Panc1 (cell line): ENCODE results near the gene CHAC1. TPM values are rescaled to one million over a fixed set of nuclear protein-coding genes. Genes with fewer than 3 reads are reported as not detected.

ENCODE experiments used
- ATAC-seq: fragments of 200-7000 bp; cut with Tn5 transposase; 2 replicates; pipeline ENCODE4 v1.9.1; 2020; ENCODE audit warnings: mild to moderate bottlenecking, moderate library complexity
- BruUV-seq: library from RNA; stranded (reverse); fragments of 400-500 nt; replicated peaks from 2 replicates; lab custom pipeline; 2021; lab: Mats Ljungman, UMichigan
- CTCF ChIA-PET: fragments of 300-600 bp; sonication (Branson Sonifier 250); formaldehyde crosslinking; loops from one replicate; lab custom pipeline; 2022; ENCODE audit warnings: antibody characterized with exemption; lab: Charles Lee
- POLR2A ChIA-PET: fragments of 300-600 bp; sonication (Branson Sonifier 250); formaldehyde crosslinking; loops from one replicate; lab custom pipeline; 2022; ENCODE audit warnings: antibody characterized with exemption; lab: Charles Lee
- DNase-seq: peaks from one replicate; pipeline ENCODE4 v3.0.0-alpha.2; 2010; ENCODE audit warnings: low read depth, low spot score
- H3K27ac ChIP-seq: 2 replicates; pipeline ENCODE4 v1.5.1; 2011; ENCODE audit warnings: mild to moderate bottlenecking, low read length, inconsistent platforms
- H3K27me3 ChIP-seq: fragments of 200-500 bp; sonication (Bioruptor generic); 2 replicates; pipeline ENCODE4 v1.6.0; 2014; ENCODE audit warnings: low read length, inconsistent platforms; ENCODE audit not compliant: control insufficient read depth, insufficient read depth
- H3K36me3 ChIP-seq: fragments of 200-500 bp; sonication (Bioruptor generic); 2 replicates; pipeline ENCODE4 v1.5.1; 2014; ENCODE audit warnings: inconsistent platforms, mild to moderate bottlenecking, low read length, moderate library complexity; ENCODE audit not compliant: control insufficient read depth, insufficient read depth
- H3K4me1 ChIP-seq: 2 replicates; pipeline ENCODE4 v1.5.1; 2011; ENCODE audit warnings: inconsistent platforms, mild to moderate bottlenecking, low read length, moderate library complexity; ENCODE audit not compliant: control insufficient read depth, insufficient read depth
- H3K4me3 ChIP-seq, 2 experiments: 2 replicates each; pipeline ENCODE4 v1.5.1; 2011 to 2012; ENCODE audit warnings: low read depth in 2 of 2, low read length in 2 of 2, mild to moderate bottlenecking in 2 of 2, inconsistent platforms in 1 of 2, moderate library complexity in 1 of 2
- H3K9me3 ChIP-seq: fragments of 200-500 bp; sonication (Bioruptor generic); 2 replicates; pipeline ENCODE4 v1.5.1; 2014; ENCODE audit warnings: low read depth, mild to moderate bottlenecking, inconsistent platforms, low read length, moderate library complexity; ENCODE audit not compliant: control insufficient read depth, insufficient read depth
- CTCF ChIP-seq: fragments of 450-650 bp; IDR thresholded peaks from 2 replicates; pipeline ENCODE4 v1.5.1; 2017; ENCODE audit warnings: mild to moderate bottlenecking
- POLR2AphosphoS5 ChIP-seq: IDR thresholded peaks from 2 replicates; pipeline ENCODE4 v1.6.1; 2012; ENCODE audit warnings: mild to moderate bottlenecking, low read depth, low read length, moderate library complexity
- REST ChIP-seq, 2 experiments: IDR thresholded peaks; 2 replicates each; pipeline ENCODE4 v1.6.1; 2011 to 2012; ENCODE audit warnings: low read depth in 2 of 2, control low read depth in 1 of 2, low read length in 1 of 2, mild to moderate bottlenecking in 1 of 2, moderate library complexity in 1 of 2; ENCODE audit not compliant: insufficient read depth in 1 of 2
- SIN3A ChIP-seq: IDR thresholded peaks from 2 replicates; pipeline ENCODE4 v1.6.1; 2012; ENCODE audit warnings: low read depth, mild to moderate bottlenecking, low read length, moderate library complexity, borderline replicate concordance; ENCODE audit not compliant: insufficient read depth
- TCF7L2 ChIP-seq: IDR thresholded peaks from 2 replicates; pipeline ENCODE4 v1.6.1; 2011; ENCODE audit warnings: mild to moderate bottlenecking, low read depth, low read length, inconsistent platforms
- in situ Hi-C: cut with HindIII; loops from 2 replicates; pipeline ENCODE4 v1.10.0; 2016; ENCODE audit warnings: low sequenced_read_pairs, low pct_unique_long_range_greater_than_20kb
- intact Hi-C: fragments of 100-400 bp; cut with micrococcal nuclease; formaldehyde crosslinking; loops from one replicate; pipeline ENCODE4 v1.10.0; 2022; ENCODE audit not compliant: unreplicated experiment
- total RNA-seq: library from RNA; stranded (reverse); gene quantifications from one replicate; pipeline ENCODE4 v1.2.1, GENCODE V29; 2021; ENCODE audit not compliant: unreplicated experiment

Gene CHAC1
- total RNA-seq, 1 experiment from 2014 or later: 15.5 TPM

GRCh38 chr15:40941528-40942336 lies 11.5 kb upstream of the CHAC1 start:
- Histone ChIP-seq H3K27ac (peak overlapping the region; percentile 79), H3K4me3 (peak overlapping the region; percentile 50 to 51), H3K27me3 (no peaks in the 10 kb centered on the region), H3K9me3 (no peaks in the 10 kb centered on the region), H3K36me3 (no peaks in the 10 kb centered on the region), H3K4me1 (peaks cover 19% of the 10 kb centered on the region)
- POLR2A ChIA-PET: interaction anchor here (0.6 kb wide), 1 partner anchor 40 kb away, joined by 5 read pairs; no protein-coding TSS in a partner anchor
- ATAC-seq (peak; percentile 91), DNase-seq (no peak)
- in situ Hi-C loops (no loop called here), intact Hi-C loops (loop anchor here (10.0 kb wide), 1 partner anchor 243 kb away; no protein-coding TSS in a partner anchor)
- CTCF ChIA-PET: interaction anchor here (0.6 to 1.6 kb wide), 11 partner anchors 9 to 174 kb away, joined by 3 to 8 read pairs (median 3); partner anchors contain the start of gene INO80
- TF ChIP-seq SIN3A (peak; percentile 18; the same call in 1 of the 2 replicates), CTCF (peak; percentile 99), REST (IDR thresholded peaks at IDR 0.05; ENCODE audit: insufficient read depth in 1 of 2, low read depth in 2 of 2, low read length in 1 of 2) (no peak), POLR2AphosphoS5 (peak; percentile 54)
- no TSS peak for BruUV-seq

- intact Hi-C loops: loop anchor here (10.0 kb wide), 1 partner anchor 242 kb away; no protein-coding TSS in a partner anchor
- TF ChIP-seq POLR2AphosphoS5 (no peak), TCF7L2 (no peak), REST (IDR thresholded peaks at IDR 0.05; ENCODE audit: insufficient read depth in 1 of 2, low read depth in 2 of 2, low read length in 1 of 2) (no peak), CTCF (no peak), SIN3A (no peak)
- Histone ChIP-seq H3K36me3 (no peaks in the 10 kb centered on the region), H3K9me3 (no peaks in the 10 kb centered on the region), H3K4me3 (peak overlapping the region; percentile 50 to 51), H3K27me3 (no peaks in the 10 kb centered on the region), H3K27ac (peak overlapping the region; percentile 79), H3K4me1 (peaks cover 19% of the 10 kb centered on the region)
- no TSS peak for BruUV-seq
- ChIA-PET CTCF (interaction anchor here (0.7 to 1.6 kb wide), 5 partner anchors 12 to 39 kb away, joined by 3 to 8 read pairs (median 3); no protein-coding TSS in a partner anchor), POLR2A (no interaction called here)
- in situ Hi-C loops: no loop called here
- no peak for ATAC-seq
- DNase-seq: no peak
Observed at GRCh38 chr15:40942337-40942854, 10.9 kb upstream of the CHAC1 start.
